Glutamatergic neuron (in vitro differentiated cells): ENCODE measurements around the gene PSMB1. TPM values are rescaled to one million over a fixed set of nuclear protein-coding genes. Genes with fewer than 3 reads are reported as not detected.
"Not testable (repeated sequence)": the region's sequence is repeated elsewhere in the genome, so short reads cannot be mapped to it uniquely, and the experiment has no call there.

Experiments used
- DNase-seq: peaks from one replicate; pipeline ENCODE4 v3.0.0; 2022
- H3K27ac Mint-ChIP-seq: one replicate; pipeline ENCODE4 v1.8.0; 2020; ENCODE audit warnings: mild to moderate bottlenecking, mixed read lengths, inconsistent platforms; ENCODE audit not compliant: unreplicated experiment
- H3K27me3 Mint-ChIP-seq: one replicate; pipeline ENCODE4 v1.8.0; 2020; ENCODE audit warnings: mild to moderate bottlenecking, moderate library complexity, mixed read lengths, inconsistent platforms; ENCODE audit not compliant: unreplicated experiment
- H3K36me3 Mint-ChIP-seq: one replicate; pipeline ENCODE4 v1.8.0; 2020; ENCODE audit warnings: mild to moderate bottlenecking, mixed read lengths, inconsistent platforms; ENCODE audit not compliant: unreplicated experiment
- H3K4me1 Mint-ChIP-seq: one replicate; pipeline ENCODE4 v1.8.0; 2020; ENCODE audit warnings: mild to moderate bottlenecking, low read depth, mixed read lengths, inconsistent platforms; ENCODE audit not compliant: unreplicated experiment
- H3K4me3 Mint-ChIP-seq: one replicate; pipeline ENCODE4 v1.8.0; 2020; ENCODE audit warnings: mild to moderate bottlenecking, mixed read lengths, inconsistent platforms; ENCODE audit not compliant: unreplicated experiment
- H3K9me3 Mint-ChIP-seq: one replicate; pipeline ENCODE4 v1.8.0; 2020; ENCODE audit warnings: mild to moderate bottlenecking, moderate library complexity, mixed read lengths, inconsistent platforms; ENCODE audit not compliant: unreplicated experiment
- CTCF ChIP-seq: fragments of 200-600 bp; sonication (generic); IDR thresholded peaks from one replicate; pipeline ENCODE4 v1.5.0; 2021; ENCODE audit not compliant: partially characterized antibody, unreplicated experiment
- total RNA-seq: library from RNA; stranded (reverse); fragmentation: NEBNext Ultra II Directional; extraction: Animal tissue kit (Norgen Biotek cat#: 25700); gene quantifications from one replicate; pipeline ENCODE4 v1.2.1, GENCODE V29; 2021; ENCODE audit not compliant: unreplicated experiment

The PSMB1 gene
- total RNA-seq, 1 donor from 2014 or later, result 149 TPM

- H3K9me3 Mint-ChIP-seq, H3K4me1 Mint-ChIP-seq, H3K27ac Mint-ChIP-seq, H3K36me3 Mint-ChIP-seq, H3K4me3 Mint-ChIP-seq, H3K27me3 Mint-ChIP-seq, DNase-seq: not testable (repeated sequence)
Observed at GRCh38 chr6:170507728-170508127, 45.4 kb downstream of the PSMB1 start.

- DNase-seq, result no peak
- Mint-ChIP-seq H3K27me3 (peaks cover 14% of the 10 kb centered on the region), H3K4me3 (no peak overlapping the region), H3K4me1 (peaks cover 5% of the 10 kb centered on the region), H3K9me3 (peaks cover 11% of the 10 kb centered on the region), H3K36me3 (peaks cover 14% of the 10 kb centered on the region), H3K27ac (no peak overlapping the region)
- TF ChIP-seq CTCF, result no peak
Observed at GRCh38 chr6:170506446-170506845, 46.7 kb downstream of the PSMB1 start.

GRCh38 chr6:170505306-170505705 is 47.8 kb downstream of the PSMB1 start:
- Mint-ChIP-seq H3K4me3 (no peak overlapping the region), H3K4me1 (no peaks in the 10 kb centered on the region), H3K9me3 (peaks cover 14% of the 10 kb centered on the region), H3K36me3 (peaks cover 24% of the 10 kb centered on the region), H3K27me3 (peaks cover 16% of the 10 kb centered on the region), H3K27ac (no peak overlapping the region)
- TF ChIP-seq CTCF, result no peak
- DNase-seq, result no peak

- peaks cover 14% of the 10 kb centered on the region for H3K9me3 Mint-ChIP-seq
- no peaks in the 10 kb centered on the region for H3K4me1 Mint-ChIP-seq
- H3K4me3 Mint-ChIP-seq, result no peak overlapping the region
- peaks cover 24% of the 10 kb centered on the region for H3K36me3 Mint-ChIP-seq
- DNase-seq, result no peak
- peaks cover 16% of the 10 kb centered on the region for H3K27me3 Mint-ChIP-seq
- H3K27ac Mint-ChIP-seq, result no peak overlapping the region
- TF ChIP-seq CTCF, result no peak
Observed at GRCh38 chr6:170504479-170504878, 48.6 kb downstream of the PSMB1 start.

GRCh38 chr6:170503414-170503761 is 49.7 kb downstream of the PSMB1 start:
- Mint-ChIP-seq H3K27ac (no peak overlapping the region), H3K9me3 (peaks cover 14% of the 10 kb centered on the region), H3K27me3 (peaks cover 16% of the 10 kb centered on the region), H3K36me3 (peaks cover 24% of the 10 kb centered on the region), H3K4me1 (no peaks in the 10 kb centered on the region), H3K4me3 (no peak overlapping the region)
- no peak for DNase-seq
- TF ChIP-seq CTCF, result no peak

- not testable (repeated sequence) for DNase-seq, H3K4me1 Mint-ChIP-seq
- H3K27me3 Mint-ChIP-seq, result peaks cover 16% of the 10 kb centered on the region
Observed at GRCh38 chr6:170502733-170503413, 50.2 kb downstream of the PSMB1 start.

GRCh38 chr6:170502268-170502667 is 50.8 kb downstream of the PSMB1 start:
- not testable (repeated sequence) for H3K4me3 Mint-ChIP-seq, DNase-seq, H3K27ac Mint-ChIP-seq, H3K4me1 Mint-ChIP-seq
- H3K27me3 Mint-ChIP-seq, result peaks cover 16% of the 10 kb centered on the region
- H3K36me3 Mint-ChIP-seq, result peaks cover 24% of the 10 kb centered on the region
- peaks cover 14% of the 10 kb centered on the region for H3K9me3 Mint-ChIP-seq

More at GRCh38 chr6:170502733-170503413, 50.2 kb downstream of the PSMB1 start:
- H3K4me3 Mint-ChIP-seq, H3K27ac Mint-ChIP-seq: not testable (repeated sequence)
- peaks cover 24% of the 10 kb centered on the region for H3K36me3 Mint-ChIP-seq
- peaks cover 14% of the 10 kb centered on the region for H3K9me3 Mint-ChIP-seq
